SK-N-SH treated with all-trans-retinoic acid at 6 μM for 48 hours (cell line): ENCODE measurements around the gene TIPARP.

Source experiments
- PATZ1 ChIP-seq: fragments of 250-450 bp; sonication (Bioruptor Pico); IDR thresholded peaks from 2 replicates; pipeline ENCODE4 v1.8.0; 2020; ENCODE audit warnings: mild to moderate bottlenecking, moderate library complexity, borderline replicate concordance
- TCF4 ChIP-seq: fragments of 250-450 bp; sonication (Bioruptor Pico); IDR thresholded peaks from 2 replicates; pipeline ENCODE4 v1.8.0; 2021; ENCODE audit warnings: mild to moderate bottlenecking, moderate library complexity, borderline replicate concordance

GRCh38 chr3:156674046-156674910 lies at the start of gene TIPARP:
- TF ChIP-seq TCF4 (no peak), PATZ1 (CRISPR knock-in tag) (no peak)
